Measurements from ENCODE around the gene GRIFIN.
"Not testable (repeated sequence)": the region's sequence is repeated elsewhere in the genome, so short reads cannot be mapped to it uniquely, and the experiment has no call there.

GRIFIN gene

GRCh38 chr7:2453849-2454248 lies 22.3 kb downstream of the GRIFIN start:
- not testable (repeated sequence) for DNase-seq (ENCODE audit: low spot score)

DNA sequence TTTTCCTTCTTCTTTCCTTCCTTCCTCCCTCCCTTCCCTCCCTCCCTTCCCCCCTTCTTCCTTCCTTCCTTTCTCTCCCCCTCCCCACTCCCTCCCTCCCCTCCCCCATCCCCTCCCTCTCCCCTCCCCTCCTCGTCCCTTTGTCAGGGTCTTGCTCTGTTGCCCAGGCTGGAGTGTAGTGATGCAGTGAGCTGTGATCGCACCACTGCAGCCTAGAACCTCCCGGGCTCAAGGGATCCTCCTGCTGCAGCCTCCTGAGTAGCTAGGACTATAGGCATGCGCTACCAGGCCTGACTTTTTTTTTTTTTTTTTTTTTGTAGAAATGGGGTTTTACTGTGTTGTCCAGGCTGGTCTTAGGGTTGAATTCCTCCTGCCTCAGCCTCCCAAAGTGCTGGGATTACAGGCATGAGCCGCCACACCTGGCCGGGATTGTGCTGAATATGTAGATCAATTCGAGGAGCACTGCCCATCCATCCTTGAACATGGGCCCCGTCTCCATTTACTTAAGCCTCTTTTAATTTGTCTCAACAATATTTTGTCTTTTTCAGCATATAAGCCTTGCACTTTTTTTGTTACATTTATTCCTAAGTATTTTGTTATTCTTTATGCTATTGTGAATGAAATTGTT lies 23.4 kb downstream of the GRIFIN start:
- DNase-seq (ENCODE audit: low spot score): no peak

GRCh38 chr7:2452074-2452507 lies 24.1 kb downstream of the GRIFIN start:
- no peak for DNase-seq (ENCODE audit: low spot score)

GRCh38 chr7:2451171-2452073 lies 24.8 kb downstream of the GRIFIN start:
- DNase-seq (ENCODE audit: low spot score): peak; percentile 72

DNA sequence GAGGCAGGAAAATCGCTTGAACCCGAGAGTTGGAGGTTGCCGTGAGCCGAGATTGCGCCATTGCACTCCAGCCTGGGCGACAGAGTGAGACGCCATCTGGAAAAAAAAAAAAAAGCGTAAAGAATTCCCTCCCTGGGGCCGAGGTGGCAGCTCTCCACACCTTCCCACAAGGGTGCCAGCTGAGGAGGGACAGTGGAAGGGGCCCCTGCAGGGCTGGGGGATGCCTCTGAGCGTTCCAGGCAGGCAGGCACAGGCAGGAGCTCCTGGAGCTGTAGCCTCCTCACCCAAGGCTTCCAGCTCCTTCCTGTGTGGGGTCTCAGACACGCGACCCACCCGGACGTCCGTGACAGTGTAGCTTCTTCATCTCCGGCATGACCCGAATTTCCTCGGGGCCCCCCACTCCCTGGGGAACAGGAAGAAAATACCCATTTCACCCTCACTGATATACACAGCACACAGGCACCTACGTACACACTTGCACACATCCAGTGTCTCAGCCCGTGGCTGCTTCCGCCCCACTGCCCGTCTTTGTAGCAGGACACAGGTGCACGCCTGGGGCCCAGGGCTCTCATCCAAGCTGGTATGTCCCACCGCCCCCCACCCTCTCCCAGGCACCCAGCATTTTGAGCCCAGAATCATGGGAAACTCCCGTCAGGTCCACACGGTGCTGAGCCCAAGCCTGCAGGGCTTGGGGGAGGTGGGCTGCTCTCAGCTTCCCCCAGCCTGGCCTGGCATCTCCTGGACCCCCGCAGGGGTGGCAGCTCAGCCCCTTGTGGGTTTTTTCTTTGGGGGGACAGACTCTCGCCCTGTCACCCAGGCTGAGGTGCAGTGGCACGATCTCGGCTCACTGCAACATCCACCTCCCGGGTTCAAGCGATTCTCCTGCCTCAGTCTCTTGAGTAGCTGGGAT lies 25.7 kb downstream of the GRIFIN start:
- DNase-seq (ENCODE audit: low spot score): no peak

DNA sequence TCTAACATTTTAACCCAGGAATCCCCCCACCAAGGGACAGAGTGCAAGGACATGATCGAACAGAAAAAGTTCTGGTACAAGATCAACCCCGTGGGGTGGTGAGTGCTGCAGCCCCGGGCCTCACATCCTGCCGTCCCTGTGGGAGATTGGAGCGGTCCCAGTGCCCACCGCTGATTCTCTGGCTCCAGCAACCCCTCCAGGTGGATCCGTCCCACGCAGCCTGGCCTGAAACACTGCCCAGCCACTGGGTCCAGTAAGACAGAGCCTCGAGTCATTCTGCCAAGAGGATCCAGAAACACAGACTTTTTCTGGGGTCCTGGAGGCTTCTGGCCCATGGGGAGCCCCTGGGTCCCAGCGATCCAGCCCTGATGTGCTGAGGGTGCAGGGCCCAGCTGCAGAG lies 29.5 kb downstream of the GRIFIN start:
- DNase-seq (ENCODE audit: low spot score): no peak

GRCh38 chr7:2445898-2446555 lies 30.2 kb downstream of the GRIFIN start:
- peak; percentile 54 for DNase-seq (ENCODE audit: low spot score)

DNA sequence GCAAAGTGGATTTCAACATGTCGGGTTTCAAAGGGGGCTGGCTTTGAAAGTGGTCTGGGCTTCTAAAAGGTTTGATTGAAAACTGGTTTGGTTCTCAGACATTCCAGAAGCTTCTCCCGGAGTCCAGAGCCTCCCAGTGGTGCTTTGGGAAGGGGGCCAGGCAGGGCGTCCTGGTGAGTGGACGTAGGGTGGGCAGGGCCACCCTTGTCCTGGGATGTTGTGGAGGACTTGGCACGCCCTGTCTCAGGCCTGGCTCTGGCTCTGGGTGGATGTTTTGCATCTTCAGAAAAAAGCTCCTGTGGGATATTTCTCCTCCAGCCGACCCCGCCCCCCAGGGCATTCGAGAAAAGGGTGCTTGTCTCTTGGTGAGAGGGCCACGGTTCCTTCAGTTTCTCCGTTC lies 31.2 kb downstream of the GRIFIN start:
- DNase-seq (ENCODE audit: low spot score): peak; percentile 31

DNA sequence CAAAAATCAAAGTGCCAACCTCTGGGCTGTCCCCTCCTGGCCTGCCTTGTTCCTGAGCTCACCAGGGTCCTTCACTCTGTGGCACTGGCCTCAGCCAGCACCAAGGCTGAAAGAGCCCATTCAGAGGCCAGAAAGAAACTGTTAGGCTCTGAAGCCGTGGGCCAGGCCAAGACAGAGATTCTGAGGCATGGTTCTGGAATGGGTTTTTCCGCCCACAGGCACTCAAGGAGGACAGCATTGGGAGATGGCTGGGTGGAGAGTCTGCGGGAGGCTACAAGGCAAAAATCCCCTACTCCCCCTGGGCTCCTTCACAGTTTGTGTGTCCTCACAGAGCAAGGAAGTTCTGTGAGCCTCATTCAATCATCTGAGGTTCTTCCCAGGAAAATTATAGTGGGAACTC lies 31.7 kb downstream of the GRIFIN start:
- peak; percentile 69 for DNase-seq (ENCODE audit: low spot score)

GRCh38 chr7:2443491-2443890 lies 32.7 kb downstream of the GRIFIN start:
- no peak for DNase-seq (ENCODE audit: low spot score)

DNA sequence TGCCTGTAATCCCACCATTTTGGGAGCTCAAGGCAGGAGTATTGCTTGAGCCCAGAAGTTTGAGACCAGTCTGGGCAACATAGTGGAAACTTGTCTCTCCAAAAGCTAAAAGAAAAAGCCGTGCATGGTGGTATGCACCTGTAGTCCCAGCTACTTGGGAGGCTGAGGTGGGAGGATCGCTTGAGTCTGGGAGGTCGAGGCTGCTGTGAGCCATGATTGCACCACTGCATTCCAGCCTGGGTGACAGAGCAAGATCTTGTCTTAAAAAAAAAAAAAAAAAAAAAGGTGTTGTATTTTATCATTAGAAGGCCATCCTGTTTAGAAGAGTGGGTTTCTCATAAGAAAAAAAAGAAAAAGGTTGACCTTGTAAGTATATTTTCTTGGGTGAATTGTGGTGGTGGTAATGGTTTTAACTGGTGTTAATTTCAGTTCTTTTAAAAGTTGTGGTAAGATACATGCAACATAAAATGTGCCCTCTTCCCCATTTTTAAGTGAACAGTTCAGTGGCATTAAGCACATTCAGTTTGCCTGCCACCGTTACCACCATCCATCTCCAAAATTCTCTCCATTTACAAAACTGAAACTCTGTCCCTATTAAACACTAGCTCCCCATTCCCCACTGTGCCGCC lies 34.7 kb downstream of the GRIFIN start:
- no peak for DNase-seq (ENCODE audit: low spot score)

DNA sequence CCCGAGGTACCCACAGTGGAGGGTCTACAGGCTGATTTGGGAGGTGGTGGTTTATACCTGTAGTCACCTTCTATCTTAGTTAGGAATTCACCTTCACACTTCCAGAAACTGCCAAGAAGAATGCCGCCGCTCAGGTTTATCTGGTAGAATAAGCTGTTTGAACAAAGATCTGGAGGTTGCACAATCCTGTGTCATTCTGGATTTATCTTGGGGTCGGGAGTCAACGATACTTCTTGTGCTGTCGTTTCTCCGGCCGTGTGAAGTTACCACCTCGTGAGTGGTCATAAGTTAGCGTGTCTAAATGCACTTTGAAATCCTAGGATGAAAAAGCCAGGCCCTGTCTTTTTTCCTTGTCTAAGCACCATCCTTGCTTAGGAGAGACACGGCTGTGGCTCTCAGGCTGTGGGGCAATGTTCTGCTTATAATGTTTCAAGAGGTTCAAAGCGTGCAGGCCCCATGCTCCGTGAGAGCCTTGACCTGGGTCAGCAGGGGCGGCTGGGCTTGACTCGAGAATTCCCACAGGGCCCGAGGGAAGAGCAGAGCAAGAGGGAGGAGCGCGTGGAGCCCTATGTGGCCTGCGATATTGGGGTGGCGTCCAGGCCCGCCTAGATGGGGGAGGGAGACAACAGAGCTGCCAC lies 35.5 kb downstream of the GRIFIN start:
- no peak for DNase-seq (ENCODE audit: low spot score)

- DNase-seq (ENCODE audit: low spot score): no peak
These were observed 37.4 kb downstream of the GRIFIN start for GRCh38 chr7:2438775-2439174.

- DNase-seq (ENCODE audit: low spot score): no peak
These were observed 38.0 kb downstream of the GRIFIN start for GRCh38 chr7:2438186-2438585.

- no peak for DNase-seq (ENCODE audit: low spot score)
These were observed 38.6 kb downstream of the GRIFIN start for GRCh38 chr7:2437537-2438148.

GRCh38 chr7:2437136-2437535 lies 39.1 kb downstream of the GRIFIN start:
- DNase-seq (ENCODE audit: low spot score): no peak

- DNase-seq (ENCODE audit: low spot score): peak; percentile 33
These were observed 39.7 kb downstream of the GRIFIN start for GRCh38 chr7:2436341-2437104.

GRCh38 chr7:2435146-2435545 lies 41.1 kb downstream of the GRIFIN start:
- DNase-seq (ENCODE audit: low spot score): no peak

DNA sequence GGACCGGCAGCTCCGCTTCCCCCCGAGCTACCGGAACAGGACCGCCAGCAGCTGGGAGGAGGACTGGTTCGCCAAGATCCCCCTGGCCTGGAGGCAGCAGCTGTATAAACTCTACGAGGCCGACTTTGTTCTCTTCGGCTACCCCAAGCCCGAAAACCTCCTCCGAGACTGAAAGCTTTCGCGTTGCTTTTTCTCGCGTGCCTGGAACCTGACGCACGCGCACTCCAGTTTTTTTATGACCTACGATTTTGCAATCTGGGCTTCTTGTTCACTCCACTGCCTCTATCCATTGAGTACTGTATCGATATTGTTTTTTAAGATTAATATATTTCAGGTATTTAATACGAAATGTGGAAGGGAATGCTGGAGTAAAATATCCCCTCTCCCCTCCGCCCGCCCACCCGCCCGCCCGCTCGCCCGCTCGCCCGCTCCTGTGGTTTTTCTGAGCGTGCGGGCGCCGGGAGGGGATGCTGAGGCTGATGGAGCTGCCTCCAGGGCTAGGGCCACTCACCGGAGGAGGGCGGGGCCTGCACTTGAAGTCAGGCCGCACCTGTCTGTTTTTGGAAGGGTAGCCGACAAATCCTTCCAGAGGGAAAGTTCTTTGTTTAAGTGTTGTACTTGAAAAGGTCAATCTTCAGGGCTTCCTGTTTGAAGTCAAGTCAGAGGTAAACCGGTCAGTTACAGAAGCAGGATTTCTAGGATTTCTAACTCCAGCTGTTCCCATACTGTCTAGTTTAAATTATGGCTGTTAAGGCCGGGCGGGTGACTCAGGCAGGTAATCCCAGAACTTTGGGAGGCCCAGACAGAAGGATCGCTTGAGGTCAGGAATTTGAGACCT lies 42.3 kb downstream of the GRIFIN start:
- no peak for DNase-seq (ENCODE audit: low spot score)

All from globus pallidus (tissue), 1 donor.